DND-41 (cell line): Measurements from ENCODE around the gene NFASC.

Experiments
- CTCF ChIP-seq: IDR thresholded peaks from 2 replicates; pipeline ENCODE4 v1.5.1; 2012; ENCODE audit warnings: borderline replicate concordance, low read length, moderate library complexity, mild to moderate bottlenecking; ENCODE audit not compliant: poor library complexity, severe bottlenecking; ENCODE audit errors: extremely low read depth
- EZH2 ChIP-seq: IDR thresholded peaks from 3 replicates; pipeline ENCODE4 v1.6.1; 2012; ENCODE audit warnings: borderline replicate concordance, low read depth, mild to moderate bottlenecking, moderate library complexity, low read length, inconsistent platforms; ENCODE audit not compliant: severe bottlenecking

DNA sequence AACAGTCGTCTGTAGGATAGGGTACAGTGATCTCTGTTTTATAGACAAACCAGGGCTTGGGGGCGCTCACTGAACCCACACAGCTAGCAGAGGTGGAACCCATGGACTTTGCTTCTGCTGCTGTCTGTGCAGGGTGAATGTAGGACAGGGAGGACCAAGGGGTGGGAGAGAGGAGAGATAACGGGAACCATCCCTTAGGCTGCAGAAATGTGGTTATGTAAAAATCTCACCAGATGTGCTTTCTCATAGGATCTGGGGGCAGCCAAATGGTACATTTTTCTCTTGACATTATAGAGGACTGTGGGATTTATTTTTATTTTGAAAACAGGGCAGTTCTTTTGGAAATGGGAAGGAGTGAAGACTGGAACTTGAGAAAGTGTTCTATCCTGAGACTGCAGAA is 8.7 kb downstream of the NFASC start:
- TF ChIP-seq CTCF (no peak), EZH2 (no peak)
